Neural progenitor cell (in vitro differentiated cells): ENCODE data around the gene HNF4A. TPM values are rescaled to one million over a fixed set of nuclear protein-coding genes. Genes with fewer than 3 reads are reported as not detected.

Experiments used
- DNase-seq: peaks from one replicate; pipeline ENCODE4 v3.0.0-alpha.2; 2016; ENCODE audit warnings: low spot score
- H2AFZ ChIP-seq: fragments of 200-600 bp; sonication (generic); replicated peaks from 2 replicates; pipeline ENCODE4 v1.6.1; 2016; ENCODE audit warnings: antibody characterized with exemption
- H3F3A ChIP-seq: fragments of 200-600 bp; sonication (generic); 2 replicates; pipeline ENCODE4 v1.6.1; 2016; ENCODE audit warnings: antibody characterized with exemption, low read depth
- H3K27ac ChIP-seq: fragments of 200-600 bp; sonication (generic); 2 replicates; pipeline ENCODE4 v1.5.1; 2016; ENCODE audit warnings: mild to moderate bottlenecking
- H3K27me3 ChIP-seq: fragments of 200-600 bp; sonication (generic); 2 replicates; pipeline ENCODE4 v1.6.1; 2016; ENCODE audit warnings: mild to moderate bottlenecking, moderate library complexity
- H3K36me3 ChIP-seq: fragments of 200-600 bp; sonication (generic); 2 replicates; pipeline ENCODE4 v1.5.1; 2016
- H3K4me1 ChIP-seq: fragments of 200-600 bp; sonication (generic); 2 replicates; pipeline ENCODE4 v1.6.1; 2016; ENCODE audit warnings: mixed run types
- H3K4me2 ChIP-seq: fragments of 200-600 bp; sonication (generic); 2 replicates; pipeline ENCODE4 v1.6.1; 2016
- H3K4me3 ChIP-seq: fragments of 200-600 bp; sonication (generic); 2 replicates; pipeline ENCODE4 v1.5.1; 2016
- H3K79me2 ChIP-seq: fragments of 200-600 bp; sonication (generic); 2 replicates; pipeline ENCODE4 v1.6.1; 2016; ENCODE audit warnings: low read depth
- H3K9ac ChIP-seq: fragments of 200-600 bp; sonication (generic); 2 replicates; pipeline ENCODE4 v1.6.1; 2016
- H3K9me3 ChIP-seq: fragments of 200-600 bp; sonication (generic); 2 replicates; pipeline ENCODE4 v1.5.1; 2016; ENCODE audit warnings: low read depth
- H4K20me1 ChIP-seq: fragments of 200-600 bp; sonication (generic); 2 replicates; pipeline ENCODE4 v1.6.1; 2016; ENCODE audit warnings: low read depth
- H3K27ac Mint-ChIP-seq: 3 replicates; pipeline ENCODE4 v1.8.0; 2021; ENCODE audit warnings: mixed read lengths
- H3K27me3 Mint-ChIP-seq: 2 replicates; pipeline ENCODE4 v1.8.0; 2022; ENCODE audit warnings: low read depth, mild to moderate bottlenecking, inconsistent platforms, moderate library complexity, mixed read lengths; ENCODE audit not compliant: insufficient read depth
- H3K36me3 Mint-ChIP-seq: 3 replicates; pipeline ENCODE4 v1.8.0; 2021; ENCODE audit warnings: mixed read lengths
- H3K4me1 Mint-ChIP-seq: 3 replicates; pipeline ENCODE4 v1.8.0; 2021; ENCODE audit warnings: mixed read lengths
- H3K4me3 Mint-ChIP-seq: 3 replicates; pipeline ENCODE4 v1.8.0; 2021; ENCODE audit warnings: mild to moderate bottlenecking, moderate library complexity, mixed read lengths
- H3K9me3 Mint-ChIP-seq: 3 replicates; pipeline ENCODE4 v1.8.0; 2020; ENCODE audit warnings: mixed read lengths
- CTCF ChIP-seq: fragments of 200-600 bp; sonication (generic); IDR thresholded peaks from 2 replicates; pipeline ENCODE4 v1.5.1; 2017; ENCODE audit warnings: antibody characterized with exemption, mild to moderate bottlenecking
- EZH2 ChIP-seq: fragments of 200-600 bp; sonication (generic); IDR thresholded peaks from 2 replicates; pipeline ENCODE4 v1.6.1; 2017; ENCODE audit warnings: antibody characterized with exemption, mild to moderate bottlenecking, moderate library complexity
- EZH2phosphoT487 ChIP-seq: fragments of 200-600 bp; sonication (generic); IDR thresholded peaks from 2 replicates; pipeline ENCODE4 v1.6.1; 2017; ENCODE audit warnings: antibody characterized with exemption
- total RNA-seq: library from RNA; depleted of rRNA; stranded (reverse); fragments of >200 nt; gene quantifications from 2 replicates; pipeline ENCODE4 v1.2.3, GENCODE V29; 2015; ENCODE audit warnings: low replicate concordance

The HNF4A gene
- total RNA-seq, 1 donor from 2014 or later = 1.6 TPM

- Mint-ChIP-seq H3K36me3 (no peaks in the 10 kb centered on the region), H3K27ac (no peak overlapping the region), H3K27me3 (peaks cover 7% of the 10 kb centered on the region)
Observed at GRCh38 chr20:44350567-44350966, 4.9 kb upstream of the HNF4A start.

GRCh38 chr20:44354979-44355497 is 461 bp upstream of the HNF4A start:
- H2AFZ ChIP-seq = no peak overlapping the region
- Mint-ChIP-seq H3K27me3 (peaks cover 8% of the 10 kb centered on the region), H3K36me3 (no peaks in the 10 kb centered on the region), H3K27ac (peak overlapping the region; percentile 68), H3K9me3 (no peaks in the 10 kb centered on the region), H3K4me3 (no peak overlapping the region), H3K4me1 (peaks cover 20% of the 10 kb centered on the region)
- H3K9ac ChIP-seq = no peak overlapping the region
- H3K27ac ChIP-seq = no peak overlapping the region
- no peak for TF ChIP-seq EZH2phosphoT487
- no peak for TF ChIP-seq EZH2
- TF ChIP-seq CTCF = no peak
- no peak for DNase-seq
- H3K4me3 ChIP-seq = no peak overlapping the region
- no peak overlapping the region for H3K4me2 ChIP-seq
- no peaks in the 10 kb centered on the region for H3K79me2 ChIP-seq
- H3K27me3 ChIP-seq = no peaks in the 10 kb centered on the region
- H4K20me1 ChIP-seq = no peaks in the 10 kb centered on the region
- H3K9me3 ChIP-seq = no peaks in the 10 kb centered on the region
- H3F3A ChIP-seq = peaks cover 7% of the 10 kb centered on the region
- peaks cover 13% of the 10 kb centered on the region for H3K4me1 ChIP-seq
- no peaks in the 10 kb centered on the region for H3K36me3 ChIP-seq

More at GRCh38 chr20:44350567-44350966, 4.9 kb upstream of the HNF4A start:
- no peak for DNase-seq
- Histone ChIP-seq H3K9me3 (no peaks in the 10 kb centered on the region), H3K4me3 (no peak overlapping the region), H3K36me3 (no peaks in the 10 kb centered on the region), H4K20me1 (no peaks in the 10 kb centered on the region), H3K9ac (no peak overlapping the region), H3K4me2 (no peak overlapping the region), H3K79me2 (no peaks in the 10 kb centered on the region), H3F3A (peaks cover 7% of the 10 kb centered on the region), H3K4me1 (peaks cover 9% of the 10 kb centered on the region), H2AFZ (no peak overlapping the region), H3K27ac (no peak overlapping the region), H3K27me3 (no peaks in the 10 kb centered on the region)
- TF ChIP-seq EZH2phosphoT487 (no peak), CTCF (no peak), EZH2 (no peak)
- Mint-ChIP-seq H3K9me3 (no peaks in the 10 kb centered on the region), H3K4me3 (no peak overlapping the region), H3K4me1 (peaks cover 17% of the 10 kb centered on the region)

- H3K4me2 ChIP-seq = peak overlapping the region; percentile 27
Observed at GRCh38 chr20:44356353-44356723, 839 bp downstream of the HNF4A start.

More at GRCh38 chr20:44356353-44356723, 839 bp downstream of the HNF4A start:
- H3K27ac ChIP-seq = no peak overlapping the region
- H3K4me3 Mint-ChIP-seq = no peak overlapping the region
- H4K20me1 ChIP-seq = no peaks in the 10 kb centered on the region
- DNase-seq = no peak
- H2AFZ ChIP-seq = peak overlapping the region; percentile 22
- H3K27ac Mint-ChIP-seq = no peak overlapping the region
- H3K9ac ChIP-seq = no peak overlapping the region
- H3K36me3 ChIP-seq = no peaks in the 10 kb centered on the region
- no peaks in the 10 kb centered on the region for H3K9me3 ChIP-seq
- H3K79me2 ChIP-seq = no peaks in the 10 kb centered on the region
- no peaks in the 10 kb centered on the region for H3K9me3 Mint-ChIP-seq
- H3K27me3 ChIP-seq = no peaks in the 10 kb centered on the region
- H3F3A ChIP-seq = peaks cover 7% of the 10 kb centered on the region
- peaks cover 11% of the 10 kb centered on the region for H3K27me3 Mint-ChIP-seq
- TF ChIP-seq CTCF (no peak), EZH2phosphoT487 (no peak), EZH2 (no peak)
- H3K36me3 Mint-ChIP-seq = no peaks in the 10 kb centered on the region
- H3K4me1 Mint-ChIP-seq = peaks cover 16% of the 10 kb centered on the region
- H3K4me3 ChIP-seq = no peak overlapping the region
- H3K4me1 ChIP-seq = peaks cover 13% of the 10 kb centered on the region
